ENCODE data around the gene OPRL1.
A peak's percentile ranks its signal among the peaks of the same experiment; 100 is the strongest.

The OPRL1 gene

GRCh38 chr20:64075556-64075955 lies 4.3 kb upstream of the OPRL1 start:
- Histone ChIP-seq H3K9me3 (peaks cover 5% of the 10 kb centered on the region), H3K4me3 (ENCODE audit: low read depth in 1 of 2, low read length in 1 of 2) (peak overlapping the region; percentile 17 to 18), H3K27ac (peak overlapping the region; percentile 99), H3K36me3 (peaks cover 60% of the 10 kb centered on the region), H3K27me3 (no peaks in the 10 kb centered on the region), H3K4me1 (ENCODE audit: control insufficient read depth in 1 of 2, insufficient read depth in 1 of 2, low read depth in 1 of 2, low read length in 1 of 2) (peaks cover 55 to 57% of the 10 kb centered on the region in 2 experiments)
- TF ChIP-seq, protein P1, sequence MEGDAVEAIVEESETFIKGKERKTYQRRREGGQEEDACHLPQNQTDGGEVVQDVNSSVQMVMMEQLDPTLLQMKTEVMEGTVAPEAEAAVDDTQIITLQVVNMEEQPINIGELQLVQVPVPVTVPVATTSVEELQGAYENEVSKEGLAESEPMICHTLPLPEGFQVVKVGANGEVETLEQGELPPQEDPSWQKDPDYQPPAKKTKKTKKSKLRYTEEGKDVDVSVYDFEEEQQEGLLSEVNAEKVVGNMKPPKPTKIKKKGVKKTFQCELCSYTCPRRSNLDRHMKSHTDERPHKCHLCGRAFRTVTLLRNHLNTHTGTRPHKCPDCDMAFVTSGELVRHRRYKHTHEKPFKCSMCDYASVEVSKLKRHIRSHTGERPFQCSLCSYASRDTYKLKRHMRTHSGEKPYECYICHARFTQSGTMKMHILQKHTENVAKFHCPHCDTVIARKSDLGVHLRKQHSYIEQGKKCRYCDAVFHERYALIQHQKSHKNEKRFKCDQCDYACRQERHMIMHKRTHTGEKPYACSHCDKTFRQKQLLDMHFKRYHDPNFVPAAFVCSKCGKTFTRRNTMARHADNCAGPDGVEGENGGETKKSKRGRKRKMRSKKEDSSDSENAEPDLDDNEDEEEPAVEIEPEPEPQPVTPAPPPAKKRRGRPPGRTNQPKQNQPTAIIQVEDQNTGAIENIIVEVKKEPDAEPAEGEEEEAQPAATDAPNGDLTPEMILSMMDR (IDR thresholded peaks at IDR 0.05) = no peak

GRCh38 chr20:64076061-64076997 lies 3.6 kb upstream of the OPRL1 start:
- Histone ChIP-seq H3K36me3 (peaks cover 59% of the 10 kb centered on the region), H3K27ac (peak overlapping the region; percentile 99), H3K4me3 (ENCODE audit: low read depth in 1 of 2, low read length in 1 of 2) (peak overlapping the region; percentile 99 to 100), H3K4me1 (ENCODE audit: control insufficient read depth in 1 of 2, insufficient read depth in 1 of 2, low read depth in 1 of 2, low read length in 1 of 2) (peaks cover 59 to 64% of the 10 kb centered on the region in 2 experiments), H3K27me3 (no peaks in the 10 kb centered on the region), H3K9me3 (peaks cover 5% of the 10 kb centered on the region)
- TF ChIP-seq, protein P1 (IDR thresholded peaks at IDR 0.05) = no peak

DNA sequence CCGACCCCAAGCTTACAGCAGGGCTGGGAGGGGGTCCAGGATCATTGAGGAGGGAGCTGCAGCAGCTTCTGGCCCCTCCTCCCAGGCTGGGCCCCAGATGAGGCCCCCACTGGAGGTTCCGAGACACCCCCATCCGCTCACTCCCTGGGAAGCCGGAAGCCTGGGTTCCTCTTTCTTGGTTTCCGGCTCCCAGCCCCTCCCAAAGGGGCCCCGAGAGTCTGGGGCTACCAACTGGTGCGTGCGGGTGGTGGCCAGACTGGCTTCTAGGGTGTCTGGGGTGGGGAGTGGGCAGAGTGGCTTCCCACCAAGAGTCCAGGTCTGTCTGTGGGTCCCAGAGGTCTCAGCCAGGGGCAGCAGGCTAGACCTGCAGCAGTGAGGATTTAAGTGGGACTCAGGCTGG lies 2.8 kb upstream of the OPRL1 start:
- H3K9me3 ChIP-seq = peaks cover 5% of the 10 kb centered on the region
- H3K27me3 ChIP-seq = no peaks in the 10 kb centered on the region
- TF ChIP-seq, protein P1 (IDR thresholded peaks at IDR 0.05) = no peak
- H3K4me3 ChIP-seq (ENCODE audit: low read depth in 1 of 2, low read length in 1 of 2) = peak overlapping the region; percentile 99 to 100
- H3K4me1 ChIP-seq (ENCODE audit: control insufficient read depth in 1 of 2, insufficient read depth in 1 of 2, low read depth in 1 of 2, low read length in 1 of 2) = peaks cover 66 to 71% of the 10 kb centered on the region in 2 experiments
- H3K27ac ChIP-seq = peak overlapping the region; percentile 99
- peaks cover 52% of the 10 kb centered on the region for H3K36me3 ChIP-seq

- H3K36me3 ChIP-seq = peaks cover 47% of the 10 kb centered on the region
- H3K4me1 ChIP-seq (ENCODE audit: control insufficient read depth in 1 of 2, insufficient read depth in 1 of 2, low read depth in 1 of 2, low read length in 1 of 2) = peaks cover 66 to 72% of the 10 kb centered on the region in 2 experiments
- peak overlapping the region; percentile 99 for H3K27ac ChIP-seq
- TF ChIP-seq, protein P1 (IDR thresholded peaks at IDR 0.05) = no peak
- no peaks in the 10 kb centered on the region for H3K27me3 ChIP-seq
- H3K9me3 ChIP-seq = peaks cover 5% of the 10 kb centered on the region
- H3K4me3 ChIP-seq (ENCODE audit: low read depth in 1 of 2, low read length in 1 of 2) = peak overlapping the region; percentile 99 to 100
Observed at GRCh38 chr20:64077541-64077875, 2.4 kb upstream of the OPRL1 start.

DNA sequence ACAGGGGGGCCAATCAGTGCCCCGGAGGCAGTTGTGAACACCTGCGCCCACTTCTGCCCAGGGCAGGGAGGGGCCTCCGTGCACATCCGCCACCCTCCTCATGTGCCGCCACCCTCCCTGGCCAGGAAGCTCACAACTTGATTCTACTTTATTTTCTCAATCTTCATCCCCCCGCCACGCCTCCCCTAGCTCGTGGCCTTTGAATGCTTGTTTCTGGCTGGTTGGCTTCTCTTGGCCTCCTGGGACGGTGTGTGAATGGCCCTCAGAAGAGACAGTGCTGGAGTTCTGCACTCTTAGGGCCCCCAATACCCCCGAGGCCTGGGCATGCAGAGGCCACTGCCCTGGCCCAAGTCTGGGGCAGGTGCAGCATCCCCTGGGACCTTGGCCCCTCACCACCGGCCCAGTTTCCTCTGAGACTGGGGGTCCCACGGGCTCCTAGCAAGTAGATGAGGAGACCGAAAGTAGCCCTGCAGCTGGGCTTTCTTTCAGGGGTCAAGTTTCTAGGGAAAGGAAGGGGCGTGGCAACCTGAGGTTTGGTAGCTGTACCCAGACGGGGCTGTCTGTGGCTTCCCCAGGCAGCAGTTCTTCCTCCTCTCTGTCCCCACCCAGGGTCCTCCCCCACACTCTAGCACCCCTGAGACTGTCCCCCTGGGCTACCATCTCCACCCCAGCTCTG lies 1.9 kb upstream of the OPRL1 start:
- Histone ChIP-seq H3K27ac (peak overlapping the region; percentile 99), H3K27me3 (no peaks in the 10 kb centered on the region), H3K36me3 (peaks cover 42% of the 10 kb centered on the region), H3K4me1 (ENCODE audit: control insufficient read depth in 1 of 2, insufficient read depth in 1 of 2, low read depth in 1 of 2, low read length in 1 of 2) (peaks cover 68 to 74% of the 10 kb centered on the region in 2 experiments), H3K9me3 (peaks cover 5% of the 10 kb centered on the region), H3K4me3 (ENCODE audit: low read depth in 1 of 2, low read length in 1 of 2) (peak overlapping the region; percentile 99 to 100)
- TF ChIP-seq, protein P1 (IDR thresholded peaks at IDR 0.05) = no peak

Data from neutrophil (primary cell).